B cell (primary cell): ENCODE results near the gene MED9. TPM values are rescaled to one million over a fixed set of nuclear protein-coding genes. Genes with fewer than 3 reads are reported as not detected.

Experiments used
- ATAC-seq: fragments of 200-7000 bp; cut with Tn5 transposase; one replicate; pipeline ENCODE4 v1.10.0; 2021; ENCODE audit warnings: low read depth, mild to moderate bottlenecking, moderate number of reproducible peaks, moderate library complexity
- CTCF ChIA-PET: fragments of 350-600 bp; sonication (Branson Sonifier 250); formaldehyde crosslinking; loops from one replicate; lab custom pipeline; 2021; ENCODE audit warnings: antibody characterized with exemption, inconsistent platforms; lab: Charles Lee
- POLR2A ChIA-PET: fragments of 350-600 bp; sonication (Branson Sonifier 250); formaldehyde crosslinking; loops from one replicate; lab custom pipeline; 2021; ENCODE audit warnings: antibody characterized with exemption; lab: Charles Lee
- DNase-seq: peaks from one replicate; pipeline ENCODE4 v3.0.0; 2013
- H2AFZ ChIP-seq: 2 replicates; pipeline ENCODE4 v1.6.1; 2012; ENCODE audit warnings: mild to moderate bottlenecking, low read depth, low read length; ENCODE audit not compliant: insufficient read depth, poor library complexity, severe bottlenecking
- H3K27ac ChIP-seq, 2 donors: 1 replicate in 1 of 2; 2 replicates in 1 of 2; pipeline ENCODE4 v1.5.1; 2012 to 2013; ENCODE audit warnings: low read length in 2 of 2, mild to moderate bottlenecking in 2 of 2, moderate library complexity in 1 of 2
- H3K27me3 ChIP-seq, 4 experiments: fragments of 200-600 bp in 1 of 4; sonication (generic) in 1 of 4; replicated peaks in 1 of 4; 1 replicate in 2 of 4; 2 replicates in 2 of 4; pipeline versions ENCODE4 v1.6.1 to v1.7.0; 2013 to 2016; ENCODE audit warnings: low read length in 3 of 4, mild to moderate bottlenecking in 2 of 4, mixed read lengths in 1 of 4, moderate library complexity in 1 of 4; ENCODE audit not compliant: insufficient read depth in 4 of 4, control insufficient read depth in 3 of 4; ENCODE audit errors: control extremely low read depth in 1 of 4
- H3K36me3 ChIP-seq, 2 experiments: replicated peaks in 1 of 2; 1 replicate in 1 of 2; 2 replicates in 1 of 2; pipeline versions ENCODE4 v1.6.1 to v1.7.1; 2013; ENCODE audit warnings: low read length in 1 of 2; ENCODE audit not compliant: insufficient read depth in 2 of 2, control insufficient read depth in 1 of 2; ENCODE audit errors: control extremely low read depth in 1 of 2, extremely low read depth in 1 of 2
- H3K4me1 ChIP-seq, 2 donors: fragments of 200-600 bp in 1 of 2; sonication (generic) in 1 of 2; 1 replicate in 1 of 2; 2 replicates in 1 of 2; pipeline versions ENCODE4 v1.5.1 to v1.6.1; 2013 to 2017; ENCODE audit warnings: low read length in 2 of 2; ENCODE audit not compliant: control insufficient read depth in 2 of 2, insufficient read depth in 2 of 2
- H3K4me2 ChIP-seq: replicated peaks from 2 replicates; pipeline ENCODE3; 2012; ENCODE audit warnings: mild to moderate bottlenecking, low read depth, low read length; ENCODE audit not compliant: poor library complexity, severe bottlenecking
- H3K4me3 ChIP-seq, 5 experiments: fragments of 200-600 bp in 1 of 5; sonication (generic) in 1 of 5; 1 replicate in 3 of 5; 2 replicates in 2 of 5; pipeline versions ENCODE4 v1.5.1 to v1.7.0; 2011 to 2016; ENCODE audit warnings: low read length in 4 of 5, mild to moderate bottlenecking in 4 of 5, low read depth in 2 of 5, control low read depth in 1 of 5, moderate library complexity in 1 of 5; ENCODE audit not compliant: insufficient read depth in 1 of 5; ENCODE audit errors: control extremely low read depth in 1 of 5, extremely low read depth in 1 of 5
- H3K79me2 ChIP-seq: fragments of 200-600 bp; sonication (generic); one replicate; pipeline ENCODE4 v1.6.0; 2016; ENCODE audit warnings: low read length; ENCODE audit not compliant: control insufficient read depth, insufficient read depth
- H3K9ac ChIP-seq: fragments of 200-600 bp; sonication (generic); 2 replicates; pipeline ENCODE4 v1.6.1; 2017; ENCODE audit warnings: mild to moderate bottlenecking, low read length, moderate library complexity
- H3K9me3 ChIP-seq, 3 donors: one replicate each; pipeline versions ENCODE4 v1.6.1 to v1.7.1; 2013; ENCODE audit warnings: low read length in 2 of 3; ENCODE audit not compliant: control insufficient read depth in 2 of 3, insufficient read depth in 1 of 3; ENCODE audit errors: control extremely low read depth in 1 of 3
- H4K20me1 ChIP-seq: 2 replicates; pipeline ENCODE4 v1.6.0; 2012; ENCODE audit warnings: mild to moderate bottlenecking, low read length; ENCODE audit not compliant: insufficient read depth, control insufficient read depth, poor library complexity, severe bottlenecking
- H3K27ac Mint-ChIP-seq: one replicate; pipeline ENCODE4 v1.8.0; 2021; ENCODE audit warnings: mixed read lengths
- H3K27me3 Mint-ChIP-seq: one replicate; pipeline ENCODE4 v1.8.0; 2021; ENCODE audit warnings: mixed read lengths
- H3K4me1 Mint-ChIP-seq: one replicate; pipeline ENCODE4 v1.8.0; 2021; ENCODE audit warnings: mixed read lengths
- H3K4me3 Mint-ChIP-seq: one replicate; pipeline ENCODE4 v1.8.0; 2021; ENCODE audit warnings: mixed read lengths
- H3K9me3 Mint-ChIP-seq: one replicate; pipeline ENCODE4 v1.8.0; 2022; ENCODE audit warnings: mixed read lengths; ENCODE audit not compliant: insufficient read depth
- EZH2 ChIP-seq: IDR thresholded peaks from 2 replicates; pipeline ENCODE4 v1.6.1; 2012; ENCODE audit warnings: borderline replicate concordance, low read depth, mild to moderate bottlenecking, moderate library complexity, low read length; ENCODE audit not compliant: insufficient read depth, poor library complexity, severe bottlenecking
- WGBS: methylation state at CpG from one replicate; pipeline ENCODE4 v1.1.5; 2013; ENCODE audit warnings: missing lambda C conversion rate; ENCODE audit not compliant: insufficient coverage; 5-methylcytosine and 5-hydroxymethylcytosine counted together
- intact Hi-C: fragments of 100-400 bp; cut with micrococcal nuclease; formaldehyde crosslinking; loops from one replicate; pipeline ENCODE4 v1.10.0; 2022
- polyA plus RNA-seq: library from polyadenylated mRNA; depleted of rRNA; stranded (reverse); fragments of >200 nt; gene quantifications from 2 replicates; pipeline ENCODE4 v1.2.3, GENCODE V29; 2012
- total RNA-seq, 2 donors: library from RNA; stranded (reverse); fragments of 120-200 nt in 1 of 2; gene quantifications; 1 replicate in 1 of 2; 2 replicates in 1 of 2; pipeline versions ENCODE4 v1.2.3 to v1.2.4, GENCODE V29; 2013 to 2022
- TF ChIP-seq, protein P1 (sequence below): fragments of 200-600 bp; IDR thresholded peaks from one replicate; pipeline ENCODE4 v1.8.0; 2022; ENCODE audit warnings: antibody characterized with exemption, mild to moderate bottlenecking

MED9 gene
- total and polyA plus RNA-seq, 2 donors (not counting 1 experiment from before 2014, with no cell fraction given), result 11.6 to 18.9 TPM

DNA sequence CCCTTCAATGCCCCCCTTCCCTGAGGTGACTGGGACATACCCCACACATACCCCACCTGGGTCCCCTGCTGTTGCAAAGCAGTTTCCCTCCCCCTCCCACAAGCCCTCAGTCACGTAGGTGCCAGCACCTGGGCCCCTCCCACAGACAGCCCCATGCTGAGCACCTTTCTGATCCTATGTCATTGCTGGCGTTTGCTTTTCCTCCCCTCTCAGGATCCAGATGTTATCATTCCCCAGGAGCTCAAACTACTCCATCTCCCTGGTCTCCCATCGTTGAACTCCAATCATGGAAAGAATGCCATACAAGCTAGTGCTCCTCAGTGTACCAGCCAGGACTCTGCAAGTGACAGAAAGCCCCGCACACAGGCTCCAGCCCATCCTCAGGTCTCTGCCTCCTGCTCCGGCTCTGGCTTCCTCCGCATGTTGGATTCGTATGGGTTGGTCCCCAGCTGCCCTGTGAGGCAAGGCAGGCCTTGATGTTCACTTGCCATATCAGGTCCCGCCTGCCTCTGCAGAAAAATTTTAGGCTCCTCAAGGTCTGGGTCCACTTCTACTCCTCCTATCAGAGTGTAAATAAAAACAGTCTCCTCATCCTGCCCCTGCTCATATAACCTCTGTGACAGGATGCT, 31.4 kb upstream of the MED9 start:
- Histone ChIP-seq H2AFZ (no peak overlapping the region), H3K4me2 (no peak overlapping the region), H3K79me2 (no peaks in the 10 kb centered on the region), H3K4me3 (no peak overlapping the region), H3K36me3 (no peaks in the 10 kb centered on the region), H4K20me1 (no peaks in the 10 kb centered on the region), H3K27ac (no peak overlapping the region), H3K27me3 (peaks cover 0 to 6% (median 1%) of the 10 kb centered on the region in 4 experiments), H3K9me3 (peaks cover 0 to 14% (median 0%) of the 10 kb centered on the region in 3 donors), H3K4me1 (no peaks in the 10 kb centered on the region), H3K9ac (no peak overlapping the region)
- ChIA-PET CTCF (interaction anchor here (0.7 kb wide), 1 partner anchor 560 kb away, joined by 3 read pairs; no protein-coding TSS in a partner anchor), POLR2A (no interaction called here)
- no peak for DNase-seq
- Mint-ChIP-seq H3K4me3 (no peak overlapping the region), H3K27ac (no peak overlapping the region), H3K4me1 (no peaks in the 10 kb centered on the region), H3K9me3 (peaks cover 2% of the 10 kb centered on the region), H3K27me3 (peaks cover 17% of the 10 kb centered on the region)
- intact Hi-C loops, result no loop called here
- TF ChIP-seq EZH2, result no peak
- TF ChIP-seq, protein P1, sequence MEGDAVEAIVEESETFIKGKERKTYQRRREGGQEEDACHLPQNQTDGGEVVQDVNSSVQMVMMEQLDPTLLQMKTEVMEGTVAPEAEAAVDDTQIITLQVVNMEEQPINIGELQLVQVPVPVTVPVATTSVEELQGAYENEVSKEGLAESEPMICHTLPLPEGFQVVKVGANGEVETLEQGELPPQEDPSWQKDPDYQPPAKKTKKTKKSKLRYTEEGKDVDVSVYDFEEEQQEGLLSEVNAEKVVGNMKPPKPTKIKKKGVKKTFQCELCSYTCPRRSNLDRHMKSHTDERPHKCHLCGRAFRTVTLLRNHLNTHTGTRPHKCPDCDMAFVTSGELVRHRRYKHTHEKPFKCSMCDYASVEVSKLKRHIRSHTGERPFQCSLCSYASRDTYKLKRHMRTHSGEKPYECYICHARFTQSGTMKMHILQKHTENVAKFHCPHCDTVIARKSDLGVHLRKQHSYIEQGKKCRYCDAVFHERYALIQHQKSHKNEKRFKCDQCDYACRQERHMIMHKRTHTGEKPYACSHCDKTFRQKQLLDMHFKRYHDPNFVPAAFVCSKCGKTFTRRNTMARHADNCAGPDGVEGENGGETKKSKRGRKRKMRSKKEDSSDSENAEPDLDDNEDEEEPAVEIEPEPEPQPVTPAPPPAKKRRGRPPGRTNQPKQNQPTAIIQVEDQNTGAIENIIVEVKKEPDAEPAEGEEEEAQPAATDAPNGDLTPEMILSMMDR, result no peak
- ATAC-seq, result no peak
- 85% methylated on average over 6 of the region's 8 CpGs for WGBS

DNA sequence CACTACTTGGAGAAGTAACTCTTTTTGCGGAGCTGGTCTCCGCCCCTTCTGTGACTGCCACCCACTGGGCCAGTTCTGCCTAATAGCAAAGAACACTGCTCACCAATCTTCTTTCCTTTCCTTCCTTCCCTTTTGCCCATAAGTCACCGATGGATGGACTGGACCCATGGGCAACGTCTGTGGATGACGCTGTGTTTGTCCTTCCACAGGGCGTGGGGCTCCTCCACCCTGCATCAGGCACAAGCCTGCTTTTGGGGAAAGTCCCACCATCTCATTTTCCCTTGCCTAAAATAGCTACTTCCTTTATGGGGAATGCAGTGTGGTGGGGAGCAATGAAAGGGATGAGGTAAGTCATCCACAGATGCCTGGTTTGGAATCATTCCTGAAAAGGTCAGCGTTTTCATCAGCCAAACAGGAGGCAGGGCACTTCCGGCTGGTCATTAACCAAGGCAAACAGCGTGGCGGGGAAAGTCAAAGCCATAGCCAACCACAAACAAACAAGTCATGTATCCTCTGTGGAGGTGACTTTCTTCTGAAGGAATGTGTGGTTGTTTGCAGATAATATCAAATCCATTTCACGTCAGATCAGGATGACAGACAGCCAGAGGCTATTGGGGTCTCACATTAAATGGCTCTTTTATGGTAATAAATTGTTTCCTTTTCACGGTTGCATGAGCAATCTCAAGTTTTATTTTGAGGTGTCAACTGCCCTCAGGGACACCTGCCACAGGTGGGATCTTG, 30.7 kb upstream of the MED9 start:
- Histone ChIP-seq H3K9me3 (peaks cover 0 to 14% (median 0%) of the 10 kb centered on the region in 3 donors), H3K36me3 (no peaks in the 10 kb centered on the region), H3K4me3 (no peak overlapping the region), H3K4me1 (no peaks in the 10 kb centered on the region), H3K27ac (no peak overlapping the region), H3K4me2 (no peak overlapping the region), H2AFZ (no peak overlapping the region), H3K27me3 (peaks cover 0 to 6% (median 1%) of the 10 kb centered on the region in 4 experiments), H3K9ac (no peak overlapping the region), H4K20me1 (no peaks in the 10 kb centered on the region), H3K79me2 (no peaks in the 10 kb centered on the region)
- no peak overlapping the region for H3K4me3 Mint-ChIP-seq
- H3K27ac Mint-ChIP-seq, result no peak overlapping the region
- ChIA-PET CTCF (interaction anchor here (0.7 kb wide), 1 partner anchor 560 kb away, joined by 3 read pairs; no protein-coding TSS in a partner anchor), POLR2A (no interaction called here)
- H3K4me1 Mint-ChIP-seq, result no peaks in the 10 kb centered on the region
- intact Hi-C loops, result no loop called here
- WGBS, result 80% methylated on average over 5 of the region's 12 CpGs
- TF ChIP-seq, protein P1, result no peak
- no peak for TF ChIP-seq EZH2
- DNase-seq (no peak), ATAC-seq (no peak)
- peaks cover 17% of the 10 kb centered on the region for H3K27me3 Mint-ChIP-seq
- H3K9me3 Mint-ChIP-seq, result peaks cover 2% of the 10 kb centered on the region
